ENCODE measurements around the gene GLRB. TPM values are rescaled to one million over a fixed set of nuclear protein-coding genes. Genes with fewer than 3 reads are reported as not detected.

The GLRB gene
- total and polyA plus RNA-seq, 9 of the 15 experiments (the other 6 are each of a cell fraction or from before 2014, with no cell fraction given): not detected

DNA sequence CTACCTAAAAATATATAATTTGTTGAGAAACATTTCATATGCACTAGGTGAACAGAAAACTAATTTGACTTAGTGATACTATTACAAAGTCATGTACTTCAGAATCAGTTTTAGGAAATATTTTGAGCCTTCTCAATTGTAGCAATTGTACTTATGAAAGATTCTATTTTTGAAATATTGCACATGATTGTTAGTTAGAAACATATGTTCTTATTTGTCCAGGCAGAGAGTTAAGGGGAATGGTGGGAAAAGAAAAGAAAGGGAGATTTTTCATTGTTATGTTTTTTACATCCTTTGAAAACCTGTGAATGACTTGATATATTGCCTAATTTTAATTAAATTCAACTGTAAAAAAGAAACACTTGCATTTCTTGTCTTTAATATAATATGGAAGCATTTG, 66.0 kb downstream of the GLRB start (continued):
- TF ChIP-seq YY1 (IDR thresholded peaks at IDR 0.05; ENCODE audit: borderline replicate concordance in 1 of 3, control insufficient read depth in 1 of 3, extremely low read depth in 1 of 3, insufficient read depth in 3 of 3, insufficient read length in 1 of 3, insufficient replicate concordance in 2 of 3, low read depth in 1 of 3, low read length in 2 of 3): no peak
- TF ChIP-seq, protein P1, sequence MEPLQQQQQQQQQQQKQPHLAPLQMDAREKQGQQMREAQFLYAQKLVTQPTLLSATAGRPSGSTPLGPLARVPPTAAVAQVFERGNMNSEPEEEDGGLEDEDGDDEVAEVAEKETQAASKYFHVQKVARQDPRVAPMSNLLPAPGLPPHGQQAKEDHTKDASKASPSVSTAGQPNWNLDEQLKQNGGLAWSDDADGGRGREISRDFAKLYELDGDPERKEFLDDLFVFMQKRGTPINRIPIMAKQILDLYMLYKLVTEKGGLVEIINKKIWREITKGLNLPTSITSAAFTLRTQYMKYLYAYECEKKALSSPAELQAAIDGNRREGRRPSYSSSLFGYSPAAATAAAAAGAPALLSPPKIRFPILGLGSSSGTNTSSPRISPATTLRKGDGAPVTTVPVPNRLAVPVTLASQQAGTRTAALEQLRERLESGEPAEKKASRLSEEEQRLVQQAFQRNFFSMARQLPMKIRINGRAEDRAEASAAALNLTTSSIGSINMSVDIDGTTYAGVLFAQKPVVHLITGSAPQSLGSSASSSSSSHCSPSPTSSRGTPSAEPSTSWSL (CRISPR knock-in tag; IDR thresholded peaks at IDR 0.05; ENCODE audit: borderline replicate concordance): no peak
- no peak for TF ChIP-seq ZNF197 (CRISPR knock-in tag; IDR thresholded peaks at IDR 0.05; ENCODE audit: low read depth)

DNA sequence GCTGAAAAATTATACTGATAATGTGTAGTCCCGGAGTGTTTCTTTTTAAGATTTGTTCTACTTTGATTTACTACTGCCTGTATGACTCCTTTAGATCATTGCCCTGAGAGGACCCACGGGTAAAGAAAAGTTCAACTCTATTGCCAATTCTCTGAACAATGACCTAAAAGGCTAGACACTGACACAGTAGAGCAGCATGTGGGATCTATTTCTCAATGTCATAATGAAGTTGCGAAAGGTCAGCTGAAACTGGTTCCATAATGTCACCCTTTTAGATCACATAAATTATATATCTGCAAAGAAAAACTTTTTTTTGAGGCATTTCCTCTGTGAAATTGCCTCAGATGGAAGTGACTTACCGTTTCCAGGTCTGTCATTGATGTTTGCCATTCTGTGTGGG, 67.4 kb downstream of the GLRB start:
- WGBS (ENCODE audit: insufficient coverage, low coverage, missing lambda C conversion rate): 3% methylated on average over 4 of the region's 4 CpGs
- Histone ChIP-seq H3K36me3 (ENCODE audit: control insufficient read depth, insufficient read depth, low read length) (no peaks in the 10 kb centered on the region), H3K4me3 (no peak overlapping the region), H3K79me2 (ENCODE audit: control insufficient read depth, insufficient read depth, low read length) (no peaks in the 10 kb centered on the region), H3K9ac (ENCODE audit: insufficient read depth in 1 of 2, low read depth in 2 of 2, low read length in 2 of 2) (no peak overlapping the region), H3K4me2 (ENCODE audit: insufficient read depth, low read length) (no peak overlapping the region), H3K9me3 (replicated peaks; ENCODE audit: control insufficient read depth, insufficient read depth, low read depth, low read length) (no peaks in the 10 kb centered on the region), H4K20me1 (replicated peaks; ENCODE audit: control insufficient read depth, insufficient read depth, low read length) (no peaks in the 10 kb centered on the region), H2AFZ (ENCODE audit: low read depth, low read length) (no peak overlapping the region), H3K9me1 (ENCODE audit: control insufficient read depth, insufficient read depth, low read length) (no peaks in the 10 kb centered on the region), H3K27ac (ENCODE audit: extremely low read depth, low read depth, low read length) (no peak overlapping the region), H3K27me3 (ENCODE audit: control insufficient read depth in 2 of 2, insufficient read depth in 2 of 2, low read length in 2 of 2) (no peaks in the 10 kb centered on the region), H3K4me1 (replicated peaks in 1 of 2; ENCODE audit: control insufficient read depth in 2 of 2, insufficient read depth in 2 of 2, low read length in 2 of 2) (no peaks in the 10 kb centered on the region)
- FAIRE-seq (no peak), ATAC-seq (no peak), DNase-seq (ENCODE audit: extremely low read depth in 1 of 4, low spot score in 3 of 4) (no peak)
- in situ Hi-C loops (cut with MboI): no loop called here
- intact Hi-C loops (cut with micrococcal nuclease): no loop called here
- no TSS peak for BruUV-seq (replicated peaks)
- CTCF ChIA-PET (ENCODE audit: low intra/inter-chr PET ratio): no interaction called here
- POLR2A ChIA-PET: no interaction called here
- TF ChIP-seq PHB (CRISPR knock-in tag; IDR thresholded peaks at IDR 0.05) (no peak), ZNF263 (CRISPR knock-in tag; IDR thresholded peaks at IDR 0.05; ENCODE audit: borderline replicate concordance) (no peak), ZKSCAN8 (CRISPR knock-in tag; IDR thresholded peaks at IDR 0.05) (no peak), GATA2 (CRISPR knock-in tag; IDR thresholded peaks at IDR 0.05) (no peak), HNRNPL (IDR thresholded peaks at IDR 0.05; ENCODE audit: low read depth, low read length) (no peak), EP400 (IDR thresholded peaks at IDR 0.05) (no peak), ZNF146 (CRISPR knock-in tag; IDR thresholded peaks at IDR 0.05; ENCODE audit: unreplicated experiment) (no peak), ZNF436 (CRISPR knock-in tag; IDR thresholded peaks at IDR 0.05) (no peak), TSC22D4 (tag; IDR thresholded peaks at IDR 0.05) (no peak), ZNF76 (CRISPR knock-in tag; IDR thresholded peaks at IDR 0.05; ENCODE audit: borderline replicate concordance) (no peak), SIN3A (IDR thresholded peaks at IDR 0.05; ENCODE audit: borderline replicate concordance in 2 of 2, control insufficient read depth in 1 of 2, low read depth in 2 of 2, low read length in 2 of 2) (no peak)
- TF ChIP-seq, protein P2, sequence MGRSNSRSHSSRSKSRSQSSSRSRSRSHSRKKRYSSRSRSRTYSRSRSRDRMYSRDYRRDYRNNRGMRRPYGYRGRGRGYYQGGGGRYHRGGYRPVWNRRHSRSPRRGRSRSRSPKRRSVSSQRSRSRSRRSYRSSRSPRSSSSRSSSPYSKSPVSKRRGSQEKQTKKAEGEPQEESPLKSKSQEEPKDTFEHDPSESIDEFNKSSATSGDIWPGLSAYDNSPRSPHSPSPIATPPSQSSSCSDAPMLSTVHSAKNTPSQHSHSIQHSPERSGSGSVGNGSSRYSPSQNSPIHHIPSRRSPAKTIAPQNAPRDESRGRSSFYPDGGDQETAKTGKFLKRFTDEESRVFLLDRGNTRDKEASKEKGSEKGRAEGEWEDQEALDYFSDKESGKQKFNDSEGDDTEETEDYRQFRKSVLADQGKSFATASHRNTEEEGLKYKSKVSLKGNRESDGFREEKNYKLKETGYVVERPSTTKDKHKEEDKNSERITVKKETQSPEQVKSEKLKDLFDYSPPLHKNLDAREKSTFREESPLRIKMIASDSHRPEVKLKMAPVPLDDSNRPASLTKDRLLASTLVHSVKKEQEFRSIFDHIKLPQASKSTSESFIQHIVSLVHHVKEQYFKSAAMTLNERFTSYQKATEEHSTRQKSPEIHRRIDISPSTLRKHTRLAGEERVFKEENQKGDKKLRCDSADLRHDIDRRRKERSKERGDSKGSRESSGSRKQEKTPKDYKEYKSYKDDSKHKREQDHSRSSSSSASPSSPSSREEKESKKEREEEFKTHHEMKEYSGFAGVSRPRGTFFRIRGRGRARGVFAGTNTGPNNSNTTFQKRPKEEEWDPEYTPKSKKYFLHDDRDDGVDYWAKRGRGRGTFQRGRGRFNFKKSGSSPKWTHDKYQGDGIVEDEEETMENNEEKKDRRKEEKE (IDR thresholded peaks at IDR 0.05; ENCODE audit: borderline replicate concordance in 1 of 2, control insufficient read depth in 1 of 2, low read depth in 2 of 2, low read length in 1 of 2): no peak

Data from K562 (cell line).